GM10248 (cell line): ENCODE measurements around the gene AK4.

Source experiments
- CTCF ChIA-PET: fragments of 300-600 bp; sonication (Branson Sonifier 250); formaldehyde crosslinking; extraction: SDS; loops from one replicate; lab custom pipeline; 2021; ENCODE audit warnings: antibody characterized with exemption; lab: Yijun Ruan, JAX
- POLR2A ChIA-PET: fragments of 350-650 bp; sonication (Branson Sonifier 250); formaldehyde crosslinking; extraction: SDS; loops from one replicate; lab custom pipeline; 2020; ENCODE audit warnings: antibody characterized with exemption; lab: Yijun Ruan, JAX
- DNase-seq: peaks from one replicate; pipeline ENCODE4 v3.0.0; 2012; ENCODE audit errors: extremely low spot score
- TF ChIP-seq, protein P1 (sequence below): IDR thresholded peaks from 2 replicates; pipeline ENCODE4 v1.5.1; 2012; ENCODE audit warnings: mild to moderate bottlenecking, low read depth; ENCODE audit errors: extremely low read depth, missing control alignments, control extremely low read depth

AK4 gene

GRCh38 chr1:65269612-65270011 lies 121.6 kb downstream of the AK4 start:
- ChIA-PET CTCF (interaction anchor here (0.8 to 1.4 kb wide), 2 partner anchors 17 to 33 kb away, joined by 3 read pairs; no protein-coding TSS in a partner anchor), POLR2A (no interaction called here)
- TF ChIP-seq, protein P1, sequence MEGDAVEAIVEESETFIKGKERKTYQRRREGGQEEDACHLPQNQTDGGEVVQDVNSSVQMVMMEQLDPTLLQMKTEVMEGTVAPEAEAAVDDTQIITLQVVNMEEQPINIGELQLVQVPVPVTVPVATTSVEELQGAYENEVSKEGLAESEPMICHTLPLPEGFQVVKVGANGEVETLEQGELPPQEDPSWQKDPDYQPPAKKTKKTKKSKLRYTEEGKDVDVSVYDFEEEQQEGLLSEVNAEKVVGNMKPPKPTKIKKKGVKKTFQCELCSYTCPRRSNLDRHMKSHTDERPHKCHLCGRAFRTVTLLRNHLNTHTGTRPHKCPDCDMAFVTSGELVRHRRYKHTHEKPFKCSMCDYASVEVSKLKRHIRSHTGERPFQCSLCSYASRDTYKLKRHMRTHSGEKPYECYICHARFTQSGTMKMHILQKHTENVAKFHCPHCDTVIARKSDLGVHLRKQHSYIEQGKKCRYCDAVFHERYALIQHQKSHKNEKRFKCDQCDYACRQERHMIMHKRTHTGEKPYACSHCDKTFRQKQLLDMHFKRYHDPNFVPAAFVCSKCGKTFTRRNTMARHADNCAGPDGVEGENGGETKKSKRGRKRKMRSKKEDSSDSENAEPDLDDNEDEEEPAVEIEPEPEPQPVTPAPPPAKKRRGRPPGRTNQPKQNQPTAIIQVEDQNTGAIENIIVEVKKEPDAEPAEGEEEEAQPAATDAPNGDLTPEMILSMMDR, result no peak
- no peak for DNase-seq

- TF ChIP-seq, protein P1, result no peak
- ChIA-PET CTCF (interaction anchor here (1.4 to 2.6 kb wide), 3 partner anchors 8 to 411 kb away, joined by 3 to 8 read pairs (median 3); no protein-coding TSS in a partner anchor), POLR2A (no interaction called here)
- no peak for DNase-seq
Measured at GRCh38 chr1:65276197-65276939, 128.4 kb downstream of the AK4 start.

- CTCF ChIA-PET, result interaction anchor here (1.3 to 2.6 kb wide), 4 partner anchors 9 to 410 kb away, joined by 3 to 8 read pairs (median 3); no protein-coding TSS in a partner anchor
- POLR2A ChIA-PET, result no interaction called here
- TF ChIP-seq, protein P1, result no peak
- no peak for DNase-seq
Measured at GRCh38 chr1:65277605-65278347, 129.8 kb downstream of the AK4 start.

GRCh38 chr1:65278376-65279069 lies 130.5 kb downstream of the AK4 start:
- no peak for DNase-seq
- TF ChIP-seq, protein P1, result no peak
- CTCF ChIA-PET, result interaction anchor here (1.5 to 2.6 kb wide), 2 partner anchors 10 to 18 kb away, joined by 3 to 8 read pairs; no protein-coding TSS in a partner anchor
- POLR2A ChIA-PET, result no interaction called here

DNA sequence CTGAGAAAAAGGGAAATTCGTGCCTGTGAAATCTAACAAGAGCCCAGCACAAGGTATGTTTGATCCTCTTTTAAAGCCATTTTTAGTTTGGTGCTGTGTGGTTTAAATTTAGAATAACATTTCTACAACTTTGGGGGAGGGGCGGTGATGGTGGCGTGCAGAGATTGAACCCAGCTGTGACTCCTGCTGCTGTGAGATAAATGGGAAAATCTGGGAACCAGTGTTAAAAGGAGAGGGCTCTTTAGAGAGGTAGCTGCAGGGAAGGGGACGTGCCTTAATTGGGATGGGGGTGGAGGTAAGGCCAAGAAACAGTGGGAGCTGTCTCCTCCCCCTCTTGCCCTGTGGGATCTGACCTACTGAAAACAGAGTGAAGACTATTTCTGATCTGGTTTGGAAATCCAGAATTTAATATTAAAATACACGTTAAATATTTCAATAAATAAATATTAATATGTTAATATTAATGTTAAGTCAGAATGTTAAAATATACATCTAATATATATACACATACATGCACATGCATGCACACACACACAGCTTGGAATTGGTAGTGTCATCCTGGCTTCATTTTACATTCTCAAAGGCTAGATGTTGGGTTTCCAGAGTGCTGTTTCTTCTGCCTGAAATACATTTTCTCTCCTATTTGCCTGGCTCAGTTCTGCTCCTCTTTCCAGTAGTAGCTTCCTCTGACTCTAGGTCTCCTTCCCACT lies 131.2 kb downstream of the AK4 start:
- ChIA-PET POLR2A (no interaction called here), CTCF (interaction anchor here (0.7 to 2.6 kb wide), 3 partner anchors 11 to 32 kb away, joined by 3 to 8 read pairs (median 3); no protein-coding TSS in a partner anchor)
- DNase-seq, result no peak
- TF ChIP-seq, protein P1, result no peak
